8988T (cell line): ENCODE data around the gene TLE1.
"Not testable (repeated sequence)": the region's sequence is repeated elsewhere in the genome, so short reads cannot be mapped to it uniquely, and the experiment has no call there.

Experiments used
- DNase-seq: peaks from one replicate; pipeline ENCODE4 v3.0.0; 2011

TLE1 gene

DNA sequence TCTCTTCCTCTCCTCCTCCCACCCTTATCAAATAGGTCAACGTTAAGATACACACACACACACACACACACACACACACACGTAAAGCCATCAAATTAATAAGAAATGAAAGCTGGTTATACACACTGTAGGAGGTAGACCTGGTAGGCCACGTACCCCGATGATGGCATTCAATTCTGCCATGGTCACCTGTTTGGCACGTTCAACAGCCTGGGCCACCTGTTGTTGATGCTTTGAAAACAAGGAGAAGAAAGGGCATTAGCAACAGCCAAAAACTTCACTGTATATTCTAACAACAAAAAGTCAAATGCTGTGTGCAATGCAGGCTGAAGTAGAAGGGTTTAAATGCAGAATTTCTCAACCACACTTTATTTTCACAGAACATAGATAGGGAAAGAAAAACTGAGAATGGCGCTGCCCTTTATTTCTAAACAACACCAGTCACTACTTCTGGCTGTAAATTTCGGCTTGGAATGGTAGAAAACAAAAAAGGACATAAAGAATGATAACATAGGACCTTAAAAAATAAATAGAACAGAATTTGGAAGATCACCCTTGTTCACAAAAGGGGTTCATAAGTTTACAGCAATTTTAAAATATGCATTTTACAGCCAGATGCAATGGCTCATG is 37.2 kb downstream of the TLE1 start:
- no peak for DNase-seq

DNA sequence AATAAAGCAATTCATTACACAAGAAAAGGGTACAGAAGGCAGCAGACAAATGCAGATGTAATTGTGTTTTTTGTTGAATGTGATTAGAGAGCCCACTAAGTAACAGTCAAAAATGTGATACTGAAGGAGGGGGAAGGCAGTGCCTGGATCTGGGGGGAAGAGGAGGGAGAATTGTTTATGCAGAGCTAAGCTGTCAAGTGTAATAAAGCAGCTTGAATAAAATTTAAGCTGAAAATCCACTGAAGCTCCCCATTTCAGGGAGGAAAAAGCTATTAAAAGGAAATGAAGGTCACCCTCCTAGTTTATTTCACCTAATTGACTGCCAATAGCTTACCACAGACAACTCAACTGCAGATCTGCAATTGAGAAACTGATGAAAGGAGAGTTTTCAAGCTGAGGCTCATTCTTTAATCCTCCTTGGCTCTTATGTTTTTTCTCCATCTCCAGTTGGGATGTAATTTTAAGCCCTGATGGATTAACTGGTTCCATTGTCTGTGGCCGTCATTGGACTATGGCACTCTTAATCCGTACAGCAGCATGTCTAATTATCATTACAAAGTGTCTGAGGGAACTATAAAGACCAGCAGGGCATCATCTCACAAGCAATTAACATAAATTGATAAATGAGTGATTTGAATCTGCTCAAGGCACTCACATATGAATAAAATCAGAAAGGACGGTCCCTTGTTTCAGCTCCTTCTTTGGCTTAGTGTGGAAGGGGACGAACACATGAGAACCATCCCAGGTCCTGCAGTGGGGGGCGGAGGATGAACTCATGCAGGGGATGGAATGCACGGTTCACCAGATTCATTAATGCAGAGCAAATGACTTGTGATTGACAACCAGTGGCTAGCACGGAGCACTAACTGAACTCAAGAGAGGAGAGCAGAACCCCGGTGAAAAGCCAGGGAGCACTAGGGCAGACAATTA is 38.5 kb downstream of the TLE1 start:
- DNase-seq = no peak

DNA sequence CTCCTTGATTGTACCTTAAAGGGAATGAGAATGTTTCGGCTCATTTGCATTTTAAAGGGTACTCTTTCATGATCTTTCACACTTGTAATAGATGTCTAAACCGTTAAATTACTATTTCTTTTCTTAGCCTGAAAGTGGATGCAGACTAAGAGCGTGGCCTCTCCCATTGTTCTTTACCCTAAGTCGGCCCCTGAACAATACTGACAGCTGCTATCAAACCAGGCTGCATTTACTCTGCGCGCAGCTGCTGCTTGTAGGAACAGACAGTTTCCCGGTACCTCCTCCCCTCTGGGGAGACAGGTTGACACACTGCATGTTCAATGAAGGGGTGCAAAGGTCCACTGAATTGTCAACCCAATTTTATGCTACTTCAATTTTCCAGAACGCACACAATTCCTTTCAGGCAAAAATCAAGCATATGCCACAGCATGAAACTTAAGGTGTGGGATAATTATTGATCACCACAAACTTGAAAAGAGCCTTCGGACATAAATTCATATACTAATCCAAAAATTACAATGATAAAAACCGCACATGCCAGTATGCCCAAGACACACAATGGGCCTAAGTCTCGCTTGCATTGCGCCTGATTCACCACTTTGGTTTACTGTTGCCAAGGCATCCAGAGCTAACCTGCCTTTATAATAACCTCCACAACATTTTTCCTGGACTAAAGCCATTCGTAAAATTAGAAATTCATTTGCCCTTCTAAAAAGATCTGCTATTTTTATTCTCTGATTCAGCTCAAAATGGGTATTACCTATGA is 39.7 kb downstream of the TLE1 start:
- no peak for DNase-seq

DNA sequence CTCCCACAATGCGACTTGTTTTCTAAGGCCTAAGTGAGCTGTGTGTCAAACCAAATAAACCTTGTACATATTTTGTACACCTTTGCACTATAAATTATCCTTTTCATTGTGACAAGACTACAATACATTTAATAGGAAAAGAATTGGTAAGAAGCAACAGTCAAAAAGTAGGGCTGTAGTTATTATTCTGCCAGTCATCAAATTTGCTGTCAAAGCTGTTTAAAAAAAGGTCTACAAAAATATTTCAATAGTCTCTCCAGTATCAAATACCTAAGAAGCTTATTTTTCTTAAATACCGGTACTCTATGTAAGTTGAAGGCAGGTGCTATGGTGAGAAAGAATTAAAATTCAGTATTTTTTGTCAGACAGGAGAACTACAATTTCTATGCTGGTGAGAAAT is 40.5 kb downstream of the TLE1 start:
- DNase-seq = no peak

DNA sequence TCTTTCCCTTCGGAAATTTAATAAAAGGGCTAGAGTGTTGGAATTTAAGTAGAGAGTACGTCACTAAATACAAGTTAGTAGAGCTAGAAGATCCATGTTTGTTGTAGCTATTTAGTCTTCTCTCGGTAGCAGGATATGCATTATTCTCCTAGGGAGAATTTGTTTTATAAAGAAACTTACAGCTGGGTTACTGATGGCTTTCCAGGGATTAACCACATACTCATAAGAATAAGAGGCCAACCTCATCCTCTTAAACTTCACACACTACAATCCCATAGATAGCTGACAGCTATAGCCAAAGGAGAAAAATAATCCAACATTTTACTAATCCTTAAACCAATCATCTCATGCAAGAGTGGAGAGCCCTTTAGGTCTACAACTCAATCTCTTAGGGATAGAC is 43.0 kb downstream of the TLE1 start:
- no peak for DNase-seq

DNA sequence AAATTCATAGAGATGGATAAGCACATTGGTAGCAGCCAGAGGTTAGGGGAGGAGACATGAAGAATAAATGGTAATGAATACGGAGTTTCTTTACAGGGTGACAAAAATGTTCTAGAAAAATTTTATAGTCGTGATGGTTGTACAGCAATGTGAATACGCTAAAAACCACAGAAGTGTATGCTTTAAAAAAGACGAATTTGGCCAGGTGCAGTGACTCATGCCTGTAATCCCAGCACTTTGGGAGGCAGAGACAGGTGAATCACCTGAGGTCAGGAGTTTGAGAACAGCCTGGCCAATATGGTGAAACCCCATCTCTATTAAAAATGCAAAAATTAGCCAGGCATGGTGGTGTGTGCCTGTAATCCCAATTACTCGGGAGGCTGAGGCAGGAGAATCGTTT is 44.8 kb downstream of the TLE1 start:
- not testable (repeated sequence) for DNase-seq

DNA sequence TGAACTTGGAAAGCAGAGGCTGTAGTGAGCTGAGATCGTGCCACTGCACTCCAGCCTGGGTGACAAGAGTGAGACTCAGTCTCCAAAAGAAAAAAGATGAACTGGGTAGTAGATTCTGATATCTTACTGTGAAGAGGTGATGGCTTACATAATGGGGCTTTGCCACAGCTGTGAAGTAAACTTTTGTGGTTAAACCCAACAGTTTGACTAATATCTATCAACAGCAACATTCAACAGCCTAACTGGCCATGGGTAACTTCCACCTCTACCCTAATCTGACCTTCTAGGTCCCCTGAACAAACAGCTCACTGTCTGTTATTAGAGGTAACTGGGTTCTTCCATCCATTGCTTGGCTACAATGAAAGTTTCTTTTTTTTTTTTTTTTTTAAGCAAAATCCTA is 52.1 kb downstream of the TLE1 start:
- DNase-seq = no peak

DNA sequence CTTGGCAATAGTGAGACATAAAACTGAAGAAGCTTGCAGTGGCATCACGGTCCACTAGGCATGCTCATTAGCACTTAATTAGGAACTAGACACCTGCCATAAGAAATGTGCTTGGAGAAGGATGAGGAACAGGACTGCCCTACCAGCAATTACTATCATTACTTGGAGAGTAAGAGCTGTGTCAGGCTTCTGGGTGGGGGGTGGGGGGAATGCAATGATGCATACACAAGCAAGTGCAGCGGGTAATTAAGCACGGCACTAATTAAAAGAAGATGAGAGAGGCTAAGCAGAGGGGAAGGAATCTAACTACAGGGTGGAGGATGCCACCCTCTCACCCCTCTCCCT is 53.1 kb downstream of the TLE1 start:
- no peak for DNase-seq

DNA sequence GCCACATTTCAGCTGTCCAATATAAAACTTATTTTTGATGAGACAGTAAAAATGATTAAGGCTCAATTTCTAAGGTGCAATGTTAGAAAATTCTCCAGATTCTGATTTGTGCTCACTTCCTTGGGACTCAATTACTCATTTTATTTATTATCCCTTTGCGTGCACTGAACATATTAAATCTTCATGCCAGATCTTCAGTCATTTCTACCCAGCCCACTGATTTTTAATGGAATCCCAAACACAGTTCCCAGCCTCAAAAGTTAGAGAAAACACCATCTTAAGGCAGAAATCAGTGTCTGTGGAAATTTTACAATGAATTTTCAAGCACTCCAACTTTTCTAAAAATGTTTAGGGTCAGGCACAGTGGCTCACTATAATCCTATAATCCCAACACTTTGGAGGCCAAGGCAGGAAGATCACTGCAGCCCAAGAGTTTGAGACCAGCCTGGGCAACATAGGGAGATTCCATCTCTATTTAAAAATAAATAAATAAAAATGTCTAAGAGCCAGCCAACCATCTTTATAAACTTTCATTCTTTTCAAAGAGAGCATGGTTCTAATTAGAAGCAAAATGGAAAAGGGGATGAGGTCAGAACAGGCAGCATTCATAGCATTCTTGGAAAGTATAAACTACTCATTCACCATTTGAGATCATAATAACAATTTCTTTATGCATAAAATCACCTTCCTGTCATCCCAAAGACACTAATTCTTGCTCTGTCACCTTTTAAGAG is 53.7 kb downstream of the TLE1 start:
- DNase-seq = no peak

DNA sequence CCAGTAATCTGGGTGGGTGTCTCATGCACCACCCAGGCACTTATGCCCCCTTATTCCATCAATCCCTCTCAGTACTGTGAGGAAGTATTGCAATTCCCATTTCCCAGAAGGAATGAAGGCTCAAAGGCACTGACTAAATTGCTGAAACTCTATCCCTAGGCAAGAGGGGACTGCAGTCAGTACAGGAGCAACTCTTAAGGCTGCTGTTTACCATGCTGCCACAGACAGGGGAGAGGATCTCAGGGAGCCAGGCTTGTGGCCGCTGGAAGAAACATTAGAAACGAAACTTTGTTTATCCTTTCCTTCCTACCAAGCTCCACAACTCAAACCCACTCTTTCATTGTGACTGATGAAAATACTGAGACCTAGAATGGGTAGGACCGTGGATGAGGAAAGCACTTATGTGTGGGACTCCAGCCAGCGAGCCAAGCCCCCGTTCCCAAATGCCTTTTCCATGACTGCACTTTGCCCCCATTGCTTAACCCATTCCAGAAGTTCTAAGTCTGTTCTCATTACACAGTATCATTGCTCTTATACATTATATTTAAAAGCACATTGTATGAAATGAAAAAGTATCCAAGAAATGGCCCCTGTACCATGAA is 54.3 kb downstream of the TLE1 start:
- no peak for DNase-seq

DNA sequence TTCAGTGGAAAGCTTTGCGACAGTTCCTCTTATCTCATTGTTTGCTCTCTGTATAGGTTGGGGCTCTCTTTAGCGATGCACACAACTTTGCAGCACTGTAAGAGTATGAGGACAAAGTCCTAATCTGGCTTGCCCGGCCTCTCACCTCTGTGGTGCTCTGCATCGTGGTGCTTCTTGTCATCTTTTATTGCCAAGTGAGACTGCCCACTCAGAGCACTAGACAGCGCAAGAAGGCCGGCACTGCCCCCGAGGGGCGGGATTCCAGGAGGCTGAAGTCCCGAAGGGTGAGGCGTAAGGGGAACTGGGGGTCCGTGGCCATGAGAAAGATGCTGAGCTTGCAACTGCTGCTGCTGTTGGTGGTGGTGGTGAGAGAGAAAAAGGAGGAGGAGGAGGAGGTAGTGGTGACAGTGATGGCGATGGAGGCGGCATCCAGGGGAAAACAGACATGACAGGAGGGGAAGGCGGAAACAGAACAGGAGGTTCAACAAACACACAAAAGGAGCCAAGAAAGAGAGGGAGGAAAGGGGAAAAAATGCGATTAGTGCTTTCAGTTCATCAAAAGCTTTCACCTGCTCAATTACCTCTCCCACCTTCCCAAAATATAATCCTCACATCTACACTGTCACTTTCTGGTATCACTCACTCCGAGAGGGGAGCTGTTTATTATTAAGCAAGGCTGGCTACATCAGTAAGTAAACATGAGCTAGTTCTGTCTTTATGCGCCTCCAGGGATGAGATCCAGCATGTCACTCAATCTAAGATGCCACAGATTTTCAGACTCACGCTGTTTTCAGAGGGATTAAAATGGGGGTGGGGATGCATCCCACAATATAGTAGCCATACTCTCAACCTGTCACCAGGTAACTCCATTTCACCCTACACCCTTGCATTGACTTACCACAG is 55.1 kb downstream of the TLE1 start:
- no peak for DNase-seq

DNA sequence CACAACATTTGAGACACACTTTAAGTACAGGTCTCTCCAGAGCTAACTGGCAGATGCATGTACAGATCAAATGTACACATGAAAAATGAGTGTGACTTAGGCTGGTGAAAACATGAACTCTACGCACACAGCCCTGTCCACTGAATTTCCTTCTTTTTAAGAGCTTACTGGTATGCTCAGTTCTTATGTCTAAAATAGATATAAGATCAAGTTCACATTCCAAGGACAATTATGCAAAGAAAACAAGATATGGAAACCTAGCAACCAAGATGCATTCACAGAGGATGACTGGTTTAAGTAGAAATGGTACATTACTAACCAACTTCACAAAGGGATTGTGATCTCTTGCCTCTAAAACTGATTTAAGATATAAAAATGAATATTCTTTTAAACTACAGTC is 56.7 kb downstream of the TLE1 start:
- no peak for DNase-seq

DNA sequence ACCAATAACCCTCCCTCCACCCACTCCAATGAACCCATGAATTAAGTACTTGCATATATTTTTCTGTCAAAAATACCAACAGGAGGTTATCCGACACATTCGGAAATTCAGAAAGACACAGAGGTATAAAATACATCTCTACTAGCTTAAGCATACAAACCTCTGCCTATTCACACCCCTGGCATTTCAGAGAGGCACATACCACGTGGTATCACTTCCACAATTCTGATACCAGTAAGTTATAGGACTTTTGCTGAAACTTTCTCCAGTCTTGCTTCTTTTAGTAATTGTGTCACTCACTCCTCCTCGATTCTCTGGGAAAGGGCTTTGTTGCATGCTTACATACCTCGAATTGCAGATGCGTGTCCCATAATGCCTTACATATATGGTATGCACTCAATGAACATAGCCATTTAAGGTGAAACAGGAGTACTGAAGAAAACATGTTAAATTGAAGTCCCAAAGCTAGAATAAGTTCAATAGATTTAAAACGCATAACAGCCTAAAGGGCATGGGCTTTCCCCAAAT is 58.1 kb downstream of the TLE1 start:
- no peak for DNase-seq

DNA sequence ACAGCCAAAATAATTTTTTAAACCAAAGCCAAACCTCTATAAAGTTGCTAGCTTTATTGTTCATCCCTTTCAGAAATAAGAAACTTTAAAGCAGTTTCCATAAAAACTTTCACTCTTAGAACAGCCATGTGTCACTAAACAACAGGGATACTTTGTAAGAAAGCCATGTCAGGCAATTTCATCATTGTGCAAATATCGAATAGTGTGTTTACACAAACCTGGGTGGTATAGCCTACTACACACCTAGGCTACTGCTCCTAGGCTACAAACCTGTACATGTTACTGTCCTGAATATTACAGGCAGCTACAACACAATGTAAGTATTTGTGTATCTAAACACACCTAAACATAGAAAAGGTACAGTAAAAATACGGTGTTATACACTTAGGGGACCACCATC is 59.9 kb downstream of the TLE1 start:
- DNase-seq = no peak

DNA sequence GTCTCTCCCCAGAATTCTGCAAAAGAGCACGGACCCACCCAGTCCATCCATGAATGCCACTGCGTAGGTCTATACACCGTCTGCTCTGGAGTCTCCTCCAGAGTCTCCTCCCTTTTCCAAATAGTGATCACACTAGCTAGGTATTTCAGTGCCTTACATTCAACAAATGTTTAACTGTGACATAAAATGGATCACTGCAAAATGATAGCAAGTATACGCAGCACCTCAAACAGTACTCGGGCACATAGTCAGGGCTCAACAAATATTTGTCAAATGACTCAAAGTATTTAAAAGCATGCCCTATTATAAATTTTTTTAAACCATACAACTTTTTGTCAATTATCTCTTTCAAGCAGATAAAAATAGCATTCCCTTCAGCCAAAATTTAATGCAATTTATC is 60.5 kb downstream of the TLE1 start:
- no peak for DNase-seq

DNA sequence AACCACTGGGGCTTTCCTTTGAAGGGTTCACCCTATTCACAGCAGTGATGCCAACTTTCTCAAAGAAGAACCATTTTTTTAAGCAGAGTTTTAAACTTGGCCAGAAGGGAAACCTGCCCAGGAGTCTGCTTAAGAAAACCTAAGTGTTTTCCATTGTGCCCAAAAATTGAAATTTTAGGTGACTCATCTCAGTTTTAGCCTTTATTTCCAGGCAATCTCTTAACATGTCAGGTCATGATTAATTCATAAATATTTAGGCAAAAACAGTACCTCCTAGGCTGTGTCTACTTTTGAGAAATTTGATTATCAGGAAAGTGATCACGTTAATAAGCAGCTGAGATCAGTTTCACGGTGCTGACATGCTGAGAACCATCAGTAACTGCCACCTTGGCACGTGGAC is 61.9 kb downstream of the TLE1 start:
- DNase-seq = no peak

DNA sequence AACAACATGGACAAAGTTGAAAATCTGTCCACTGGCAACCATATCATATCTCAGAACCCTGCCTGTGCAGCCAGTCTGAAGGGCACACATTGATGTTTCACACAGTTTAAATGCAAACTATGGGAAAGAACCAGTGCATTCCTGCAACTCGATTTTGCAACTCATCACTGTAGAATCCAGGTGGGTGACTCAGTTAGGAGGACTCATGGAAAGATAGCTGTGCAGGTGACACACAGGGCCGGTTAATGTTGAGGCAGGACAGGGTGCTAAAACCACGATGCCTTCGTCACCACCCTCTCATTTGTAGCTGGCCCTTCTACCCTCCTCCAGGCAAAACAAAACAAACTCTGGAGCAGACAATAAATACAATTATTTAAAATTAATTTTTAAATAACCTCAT is 62.8 kb downstream of the TLE1 start:
- no peak for DNase-seq

DNA sequence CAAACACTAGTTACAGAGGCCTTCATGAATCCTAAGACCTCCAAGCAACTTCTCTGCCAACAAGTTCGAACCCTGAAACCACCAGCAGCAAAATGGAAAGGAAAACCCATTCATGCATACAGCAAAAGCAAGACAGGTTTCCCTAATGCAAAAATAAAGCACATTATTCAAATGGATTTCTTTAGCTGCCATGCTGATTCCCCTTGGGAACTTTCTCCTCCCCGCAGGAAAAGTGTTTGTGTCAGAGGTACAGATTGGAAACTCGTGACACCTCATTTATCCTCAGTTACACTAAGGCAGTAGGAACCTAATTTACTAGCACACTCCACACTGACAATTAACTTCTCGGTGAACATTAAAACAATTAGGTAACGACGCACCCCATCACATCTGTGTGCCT is 63.4 kb downstream of the TLE1 start:
- DNase-seq = no peak

DNA sequence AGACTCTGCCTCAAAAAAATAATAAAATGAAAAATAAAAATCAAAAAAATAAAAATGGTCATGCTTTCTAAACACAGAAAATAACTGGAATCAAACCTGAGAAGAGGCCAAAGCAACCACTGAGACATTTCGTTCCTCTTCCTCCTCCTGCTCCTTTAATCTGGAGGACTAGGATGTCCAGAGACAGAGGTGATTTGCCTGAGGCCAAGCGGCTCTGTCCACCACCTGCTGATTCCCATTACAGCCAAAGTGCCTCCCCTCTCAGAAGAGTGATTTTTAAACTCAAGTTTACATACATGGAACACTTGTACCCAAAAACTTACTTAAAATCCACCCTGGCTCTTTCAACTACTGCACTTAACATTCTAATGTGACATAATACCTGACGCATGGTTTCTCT is 65.6 kb downstream of the TLE1 start:
- no peak for DNase-seq

DNA sequence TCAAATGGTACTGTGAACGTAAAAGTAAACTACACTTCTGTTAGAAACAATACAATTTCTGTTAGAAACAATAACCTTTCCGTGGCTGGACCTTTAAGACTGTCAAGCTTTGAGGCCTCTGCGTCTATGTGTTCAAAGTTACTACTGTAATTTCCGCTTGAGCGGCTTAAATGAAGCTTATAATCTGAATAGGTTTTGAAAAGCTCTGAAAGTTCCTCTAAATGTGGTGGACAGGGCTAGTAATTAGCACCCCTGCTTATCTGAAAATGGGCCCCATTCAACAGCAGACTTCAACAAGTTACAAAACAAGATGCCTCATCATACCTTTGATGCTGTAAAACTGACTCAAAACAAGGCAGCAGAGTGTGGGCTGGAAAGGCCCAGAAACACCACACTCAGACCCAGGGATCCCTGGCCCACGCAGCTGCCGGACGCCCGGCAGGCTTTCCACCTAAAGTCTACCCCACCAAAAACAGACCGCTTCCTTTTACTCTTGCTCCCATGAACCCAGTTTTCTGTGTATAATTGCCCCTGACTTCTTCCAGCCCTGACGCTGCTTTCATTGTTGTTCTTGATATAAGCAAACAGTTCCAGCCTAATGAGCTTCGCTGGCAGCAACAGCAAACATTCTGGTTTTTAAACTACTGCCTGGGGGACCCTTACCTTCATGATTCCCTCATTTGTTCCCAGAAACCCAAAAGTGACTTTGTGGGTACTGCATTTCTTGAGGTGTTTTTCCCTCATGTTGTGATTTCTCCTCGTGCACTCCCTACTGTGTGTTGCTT is 66.7 kb downstream of the TLE1 start:
- DNase-seq = no peak
